Measurements from ENCODE around the gene SAMD11.

Gene SAMD11

GRCh38 chr1:915295-916172 is 8.2 kb upstream of the SAMD11 start:
- no peak for TF ChIP-seq ZNF274 (IDR thresholded peaks at IDR 0.05; ENCODE audit: low read depth, low read length)
- TF ChIP-seq SUZ12 (IDR thresholded peaks at IDR 0.05; ENCODE audit: extremely low read depth, insufficient read depth, insufficient read length): no peak
- TF ChIP-seq YY1 (IDR thresholded peaks at IDR 0.05; ENCODE audit: insufficient read depth, insufficient read length): no peak
- no peak overlapping the region for H3K4me3 ChIP-seq (ENCODE audit: insufficient read length, low read depth)
- H3K9me3 ChIP-seq (ENCODE audit: insufficient read depth, low read length): no peaks in the 10 kb centered on the region; the same call in 1 of the 2 replicates
- peaks cover 55% of the 10 kb centered on the region for H3K27me3 ChIP-seq (ENCODE audit: insufficient read depth, insufficient read length)
- H3K9ac ChIP-seq (ENCODE audit: insufficient read length, low read depth): no peak overlapping the region
- H3K36me3 ChIP-seq (ENCODE audit: insufficient read depth, insufficient read length, low read length): no peaks in the 10 kb centered on the region
- H3K4me1 ChIP-seq (ENCODE audit: insufficient read depth, insufficient read length): peaks cover 5% of the 10 kb centered on the region
- DNase-seq (ENCODE audit: low read depth, low spot score): no peak

- no peak for DNase-seq (ENCODE audit: low read depth, low spot score)
- H3K4me1 ChIP-seq (ENCODE audit: insufficient read depth, insufficient read length): peaks cover 10% of the 10 kb centered on the region
Measured at GRCh38 chr1:916173-917075, 7.3 kb upstream of the SAMD11 start.

GRCh38 chr1:917076-917459 is 6.7 kb upstream of the SAMD11 start:
- H3K9ac ChIP-seq (ENCODE audit: insufficient read length, low read depth): no peak overlapping the region
- peaks cover 12% of the 10 kb centered on the region for H3K4me1 ChIP-seq (ENCODE audit: insufficient read depth, insufficient read length)
- no peaks in the 10 kb centered on the region for H3K36me3 ChIP-seq (ENCODE audit: insufficient read depth, insufficient read length, low read length)
- DNase-seq (ENCODE audit: low read depth, low spot score): no peak
- H3K4me3 ChIP-seq (ENCODE audit: insufficient read length, low read depth): no peak overlapping the region
- no peaks in the 10 kb centered on the region; the same call in 1 of the 2 replicates for H3K9me3 ChIP-seq (ENCODE audit: insufficient read depth, low read length)
- peaks cover 71% of the 10 kb centered on the region for H3K27me3 ChIP-seq (ENCODE audit: insufficient read depth, insufficient read length)
- TF ChIP-seq ZNF274 (IDR thresholded peaks at IDR 0.05; ENCODE audit: low read depth, low read length): no peak
- TF ChIP-seq YY1 (IDR thresholded peaks at IDR 0.05; ENCODE audit: insufficient read depth, insufficient read length): no peak
- TF ChIP-seq SUZ12 (IDR thresholded peaks at IDR 0.05; ENCODE audit: extremely low read depth, insufficient read depth, insufficient read length): no peak

More at GRCh38 chr1:916173-917075, 7.3 kb upstream of the SAMD11 start:
- no peak overlapping the region for H3K9ac ChIP-seq (ENCODE audit: insufficient read length, low read depth)
- peaks cover 64% of the 10 kb centered on the region for H3K27me3 ChIP-seq (ENCODE audit: insufficient read depth, insufficient read length)
- H3K4me3 ChIP-seq (ENCODE audit: insufficient read length, low read depth): no peak overlapping the region
- TF ChIP-seq SUZ12 (IDR thresholded peaks at IDR 0.05; ENCODE audit: extremely low read depth, insufficient read depth, insufficient read length) (no peak), ZNF274 (IDR thresholded peaks at IDR 0.05; ENCODE audit: low read depth, low read length) (no peak), YY1 (IDR thresholded peaks at IDR 0.05; ENCODE audit: insufficient read depth, insufficient read length) (no peak)
- H3K36me3 ChIP-seq (ENCODE audit: insufficient read depth, insufficient read length, low read length): no peaks in the 10 kb centered on the region
- H3K9me3 ChIP-seq (ENCODE audit: insufficient read depth, low read length): no peaks in the 10 kb centered on the region; the same call in 1 of the 2 replicates

GRCh38 chr1:917466-918091 is 6.1 kb upstream of the SAMD11 start:
- H3K9me3 ChIP-seq (ENCODE audit: insufficient read depth, low read length): no peaks in the 10 kb centered on the region; the same call in 1 of the 2 replicates
- peaks cover 76% of the 10 kb centered on the region for H3K27me3 ChIP-seq (ENCODE audit: insufficient read depth, insufficient read length)
- no peak for DNase-seq (ENCODE audit: low read depth, low spot score)
- no peak overlapping the region for H3K4me3 ChIP-seq (ENCODE audit: insufficient read length, low read depth)
- no peak overlapping the region for H3K9ac ChIP-seq (ENCODE audit: insufficient read length, low read depth)
- peaks cover 12% of the 10 kb centered on the region for H3K4me1 ChIP-seq (ENCODE audit: insufficient read depth, insufficient read length)
- H3K36me3 ChIP-seq (ENCODE audit: insufficient read depth, insufficient read length, low read length): no peaks in the 10 kb centered on the region
- TF ChIP-seq YY1 (IDR thresholded peaks at IDR 0.05; ENCODE audit: insufficient read depth, insufficient read length): no peak
- no peak for TF ChIP-seq SUZ12 (IDR thresholded peaks at IDR 0.05; ENCODE audit: extremely low read depth, insufficient read depth, insufficient read length)
- TF ChIP-seq ZNF274 (IDR thresholded peaks at IDR 0.05; ENCODE audit: low read depth, low read length): no peak

- Histone ChIP-seq H3K27me3 (ENCODE audit: insufficient read depth, insufficient read length) (peaks cover 83% of the 10 kb centered on the region), H3K9me3 (ENCODE audit: insufficient read depth, low read length) (no peaks in the 10 kb centered on the region; the same call in 1 of the 2 replicates), H3K9ac (ENCODE audit: insufficient read length, low read depth) (no peak overlapping the region), H3K4me3 (ENCODE audit: insufficient read length, low read depth) (no peak overlapping the region), H3K4me1 (ENCODE audit: insufficient read depth, insufficient read length) (peaks cover 13% of the 10 kb centered on the region), H3K36me3 (ENCODE audit: insufficient read depth, insufficient read length, low read length) (no peaks in the 10 kb centered on the region)
- TF ChIP-seq YY1 (IDR thresholded peaks at IDR 0.05; ENCODE audit: insufficient read depth, insufficient read length) (no peak), ZNF274 (IDR thresholded peaks at IDR 0.05; ENCODE audit: low read depth, low read length) (no peak), SUZ12 (IDR thresholded peaks at IDR 0.05; ENCODE audit: extremely low read depth, insufficient read depth, insufficient read length) (no peak)
- DNase-seq (ENCODE audit: low read depth, low spot score): no peak
Measured at GRCh38 chr1:918353-918752, 5.4 kb upstream of the SAMD11 start.

GRCh38 chr1:918843-919242 is 4.9 kb upstream of the SAMD11 start:
- Histone ChIP-seq H3K27me3 (ENCODE audit: insufficient read depth, insufficient read length) (peaks cover 87% of the 10 kb centered on the region), H3K9ac (ENCODE audit: insufficient read length, low read depth) (no peak overlapping the region), H3K36me3 (ENCODE audit: insufficient read depth, insufficient read length, low read length) (no peaks in the 10 kb centered on the region), H3K9me3 (ENCODE audit: insufficient read depth, low read length) (no peaks in the 10 kb centered on the region; the same call in 1 of the 2 replicates), H3K4me1 (ENCODE audit: insufficient read depth, insufficient read length) (peaks cover 14% of the 10 kb centered on the region), H3K4me3 (ENCODE audit: insufficient read length, low read depth) (no peak overlapping the region)
- no peak for DNase-seq (ENCODE audit: low read depth, low spot score)
- TF ChIP-seq ZNF274 (IDR thresholded peaks at IDR 0.05; ENCODE audit: low read depth, low read length) (no peak), SUZ12 (IDR thresholded peaks at IDR 0.05; ENCODE audit: extremely low read depth, insufficient read depth, insufficient read length) (no peak), YY1 (IDR thresholded peaks at IDR 0.05; ENCODE audit: insufficient read depth, insufficient read length) (no peak)
